ENCODE data around the gene LDLR. TPM values are rescaled to one million over a fixed set of nuclear protein-coding genes. Genes with fewer than 3 reads are reported as not detected.
"Not testable (repeated sequence)": the region's sequence is repeated elsewhere in the genome, so short reads cannot be mapped to it uniquely, and the experiment has no call there.

Gene LDLR
- total RNA-seq, 1 donor from 2014 or later = 99.2 TPM

GRCh38 chr19:11175920-11176319 lies 86.7 kb downstream of the LDLR start:
- TF ChIP-seq CTCF (IDR thresholded peaks at IDR 0.05; ENCODE audit: unreplicated experiment) = no peak
- H3K9me3 Mint-ChIP-seq = no peaks in the 10 kb centered on the region
- DNase-seq (ENCODE audit: low spot score in 2 of 2, unreplicated experiment in 2 of 2) = no peak
- H3K27ac Mint-ChIP-seq = no peak overlapping the region
- no peaks in the 10 kb centered on the region for H3K27me3 Mint-ChIP-seq (ENCODE audit: low read depth)
- peaks cover 27% of the 10 kb centered on the region for H3K36me3 Mint-ChIP-seq
- no peaks in the 10 kb centered on the region for H3K4me1 Mint-ChIP-seq
- no peak overlapping the region for H3K4me3 Mint-ChIP-seq

DNA sequence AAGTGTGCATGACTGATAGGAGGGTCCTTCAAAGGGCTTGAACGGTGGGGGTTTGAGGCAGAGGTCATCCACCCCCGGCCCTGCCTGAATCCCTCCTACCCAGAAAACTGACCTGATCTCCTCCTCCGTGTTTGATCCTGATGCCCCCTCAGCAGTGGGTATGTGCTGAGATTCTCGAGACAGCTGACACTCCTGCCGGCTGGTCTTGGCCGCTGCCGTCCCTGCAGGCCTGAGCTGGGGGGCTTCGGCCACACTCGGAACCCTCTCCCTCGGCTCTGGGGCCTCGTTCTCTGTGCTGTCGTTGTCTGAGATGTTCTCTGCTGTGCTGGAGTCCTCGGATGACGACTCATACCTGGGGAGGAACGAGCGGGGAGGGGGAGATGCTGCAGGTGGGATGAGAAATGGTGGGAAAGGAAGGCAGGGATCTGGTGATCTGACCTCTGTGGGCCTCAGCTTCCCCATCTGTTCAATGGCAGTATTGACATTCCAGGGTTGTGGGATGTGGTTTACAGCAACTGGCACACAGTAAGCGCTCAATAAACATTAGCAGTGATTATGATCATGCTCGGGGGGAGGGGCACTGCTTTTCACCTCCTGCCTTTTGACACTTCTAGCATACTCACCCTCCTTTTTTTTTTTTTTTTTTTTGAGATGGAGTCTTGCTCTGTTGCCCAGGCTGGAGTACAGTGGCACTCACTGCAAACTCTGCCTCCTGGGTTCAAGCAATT lies 87.4 kb downstream of the LDLR start:
- no peaks in the 10 kb centered on the region for H3K27me3 Mint-ChIP-seq (ENCODE audit: low read depth)
- no peak overlapping the region for H3K4me3 Mint-ChIP-seq
- TF ChIP-seq CTCF (IDR thresholded peaks at IDR 0.05; ENCODE audit: unreplicated experiment) = no peak
- H3K9me3 Mint-ChIP-seq = no peaks in the 10 kb centered on the region
- no peaks in the 10 kb centered on the region for H3K4me1 Mint-ChIP-seq
- no peak overlapping the region for H3K27ac Mint-ChIP-seq
- peaks cover 31% of the 10 kb centered on the region for H3K36me3 Mint-ChIP-seq
- DNase-seq (ENCODE audit: low spot score in 2 of 2, unreplicated experiment in 2 of 2) = no peak

GRCh38 chr19:11177592-11177991 lies 88.3 kb downstream of the LDLR start:
- Mint-ChIP-seq H3K4me3 (no peak overlapping the region), H3K27me3 (ENCODE audit: low read depth) (no peaks in the 10 kb centered on the region), H3K9me3 (no peaks in the 10 kb centered on the region), H3K36me3 (peaks cover 30% of the 10 kb centered on the region), H3K4me1 (no peaks in the 10 kb centered on the region), H3K27ac (no peak overlapping the region)
- no peak for TF ChIP-seq CTCF (IDR thresholded peaks at IDR 0.05; ENCODE audit: unreplicated experiment)
- DNase-seq (ENCODE audit: low spot score in 2 of 2, unreplicated experiment in 2 of 2) = no peak

DNA sequence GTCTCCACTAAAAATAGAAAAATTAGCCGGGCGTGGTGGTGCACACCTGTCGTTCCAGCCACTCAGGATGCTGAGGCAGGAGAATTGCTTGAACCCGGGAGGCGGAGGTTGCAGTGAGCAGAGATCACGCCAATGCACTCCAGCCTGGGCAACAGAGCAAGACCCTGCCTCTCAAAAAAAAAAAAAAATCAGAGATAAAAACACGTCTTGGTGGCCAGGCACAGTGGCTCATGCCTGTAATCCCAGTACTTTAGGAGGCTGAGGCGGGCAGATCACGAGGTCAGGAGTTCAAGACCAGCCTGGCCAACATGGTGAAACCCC lies 89.8 kb downstream of the LDLR start:
- not testable (repeated sequence) for H3K27ac Mint-ChIP-seq; H3K4me3 Mint-ChIP-seq; H3K27me3 Mint-ChIP-seq (ENCODE audit: low read depth); H3K9me3 Mint-ChIP-seq; DNase-seq (ENCODE audit: low spot score in 2 of 2, unreplicated experiment in 2 of 2); H3K4me1 Mint-ChIP-seq
- H3K36me3 Mint-ChIP-seq = peaks cover 32% of the 10 kb centered on the region

- Mint-ChIP-seq H3K36me3 (peaks cover 33% of the 10 kb centered on the region), H3K9me3 (peaks cover 5% of the 10 kb centered on the region), H3K4me1 (no peaks in the 10 kb centered on the region), H3K4me3 (no peak overlapping the region), H3K27ac (no peak overlapping the region), H3K27me3 (ENCODE audit: low read depth) (no peaks in the 10 kb centered on the region)
- DNase-seq (ENCODE audit: low spot score in 2 of 2, unreplicated experiment in 2 of 2) = no peak
- TF ChIP-seq CTCF (IDR thresholded peaks at IDR 0.05; ENCODE audit: unreplicated experiment) = no peak
These were observed 90.5 kb downstream of the LDLR start for GRCh38 chr19:11179716-11180297.

- H3K27ac Mint-ChIP-seq = no peak overlapping the region
- no peaks in the 10 kb centered on the region for H3K4me1 Mint-ChIP-seq
- TF ChIP-seq CTCF (IDR thresholded peaks at IDR 0.05; ENCODE audit: unreplicated experiment) = no peak
- DNase-seq (ENCODE audit: low spot score in 2 of 2, unreplicated experiment in 2 of 2) = no peak
- H3K4me3 Mint-ChIP-seq = no peak overlapping the region
- H3K27me3 Mint-ChIP-seq (ENCODE audit: low read depth) = no peaks in the 10 kb centered on the region
- H3K9me3 Mint-ChIP-seq = peaks cover 5% of the 10 kb centered on the region
- H3K36me3 Mint-ChIP-seq = peaks cover 33% of the 10 kb centered on the region
These were observed 91.1 kb downstream of the LDLR start for GRCh38 chr19:11180346-11180745.

GRCh38 chr19:11180975-11181374 lies 91.7 kb downstream of the LDLR start:
- not testable (repeated sequence) for H3K27me3 Mint-ChIP-seq (ENCODE audit: low read depth); H3K4me3 Mint-ChIP-seq; H3K4me1 Mint-ChIP-seq; H3K27ac Mint-ChIP-seq; H3K9me3 Mint-ChIP-seq; DNase-seq (ENCODE audit: low spot score in 2 of 2, unreplicated experiment in 2 of 2)
- H3K36me3 Mint-ChIP-seq = peaks cover 33% of the 10 kb centered on the region

All from mesothelial cell of epicardium (in vitro differentiated cells).